ENCODE data around the gene ASIP.

DNA sequence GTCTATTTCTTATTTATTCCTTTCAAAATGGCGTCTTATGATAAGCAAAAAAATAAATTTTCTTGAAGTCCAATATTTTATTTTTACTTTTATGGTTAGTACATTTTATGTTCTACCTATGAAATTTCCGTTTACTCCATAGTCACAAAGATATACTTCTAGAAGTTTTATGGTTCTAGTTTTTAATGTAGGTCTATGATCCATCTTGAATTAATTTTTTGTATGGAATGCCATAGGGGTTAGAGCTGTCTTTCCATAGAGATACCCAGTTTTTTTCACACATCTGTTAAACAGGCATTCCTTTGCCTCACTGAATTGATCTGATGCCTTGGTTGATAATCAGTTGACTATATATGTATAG is 24.9 kb upstream of the ASIP start:
- TF ChIP-seq CTCF (IDR thresholded peaks at IDR 0.05) (no peak), POLR2A (IDR thresholded peaks at IDR 0.05) (no peak)
